HG02870 (cell line): Measurements from ENCODE around the gene NEUROD2.

Experiments used
- ATAC-seq: cut with Tn5 transposase; IDR thresholded peaks from one replicate; pipeline ENCODE4 v1.9.1; 2021; ENCODE audit warnings: mild to moderate bottlenecking, moderate library complexity; ENCODE audit not compliant: unreplicated experiment

NEUROD2 gene

DNA sequence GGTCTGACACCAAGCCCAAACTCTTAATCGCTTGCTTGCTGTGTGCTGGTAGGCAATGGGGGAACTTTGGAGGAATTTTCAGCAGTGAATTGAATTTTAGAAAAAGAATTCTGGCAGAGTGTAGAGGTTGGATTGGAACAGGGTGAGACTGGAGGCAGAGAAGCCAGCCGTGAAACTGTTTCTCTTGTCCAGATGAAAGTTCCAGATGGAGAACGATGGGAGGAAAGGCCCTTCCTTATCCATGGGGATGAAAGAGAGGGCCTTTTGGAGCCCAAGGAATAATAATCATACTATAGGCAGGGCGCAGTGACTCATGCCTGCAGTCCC is 26.0 kb downstream of the NEUROD2 start:
- ATAC-seq: no peak

DNA sequence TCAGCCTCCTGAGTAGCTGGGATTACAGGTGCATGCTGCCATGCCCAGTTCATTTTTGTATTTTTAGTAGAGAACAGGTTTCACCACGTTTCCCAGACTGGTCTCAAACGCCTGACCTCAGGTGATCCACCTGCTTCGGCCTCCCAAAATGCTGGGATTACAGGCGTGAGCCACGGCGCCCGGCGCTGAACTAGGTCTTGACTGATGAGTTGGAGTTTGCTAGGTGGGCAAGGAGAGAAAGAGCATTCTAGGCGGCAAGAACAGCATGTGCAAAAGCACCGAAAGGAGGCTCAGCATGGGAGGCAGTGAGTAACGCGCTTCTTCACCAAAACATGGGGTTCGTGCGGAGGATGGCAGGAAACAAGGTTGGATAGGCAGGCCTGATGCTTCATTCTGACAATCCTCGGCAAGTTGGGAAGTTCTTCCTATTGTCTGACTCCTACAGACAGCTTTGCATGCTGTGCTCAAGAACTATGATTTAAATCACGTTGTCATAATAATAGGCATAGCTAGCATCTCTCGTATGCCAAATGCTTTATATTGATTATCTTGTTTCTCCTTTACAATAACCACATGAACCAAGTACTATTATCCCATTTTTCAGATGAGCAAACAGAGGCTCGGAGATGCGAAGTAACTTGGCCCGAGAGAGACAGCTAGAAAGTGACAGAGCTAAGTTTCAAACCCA is 26.5 kb downstream of the NEUROD2 start:
- no peak for ATAC-seq

DNA sequence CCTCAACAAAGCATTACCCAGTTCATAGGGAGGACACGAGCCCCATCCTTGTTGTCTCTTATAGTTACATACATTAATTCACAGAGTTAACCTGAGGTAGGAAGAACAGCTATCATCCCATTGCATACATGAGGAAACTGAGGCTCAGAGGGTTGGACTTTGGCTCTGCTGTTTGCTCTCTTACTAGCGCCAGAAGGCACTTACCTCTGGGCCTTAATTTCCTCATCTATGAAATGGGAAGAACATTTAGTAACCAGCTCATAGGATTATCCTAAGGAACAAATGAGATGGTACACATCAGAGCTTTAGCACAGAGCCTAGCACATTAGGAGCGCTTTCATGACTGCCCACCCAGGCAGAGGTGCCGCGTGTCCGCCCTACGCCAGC is 27.6 kb downstream of the NEUROD2 start:
- no peak for ATAC-seq

DNA sequence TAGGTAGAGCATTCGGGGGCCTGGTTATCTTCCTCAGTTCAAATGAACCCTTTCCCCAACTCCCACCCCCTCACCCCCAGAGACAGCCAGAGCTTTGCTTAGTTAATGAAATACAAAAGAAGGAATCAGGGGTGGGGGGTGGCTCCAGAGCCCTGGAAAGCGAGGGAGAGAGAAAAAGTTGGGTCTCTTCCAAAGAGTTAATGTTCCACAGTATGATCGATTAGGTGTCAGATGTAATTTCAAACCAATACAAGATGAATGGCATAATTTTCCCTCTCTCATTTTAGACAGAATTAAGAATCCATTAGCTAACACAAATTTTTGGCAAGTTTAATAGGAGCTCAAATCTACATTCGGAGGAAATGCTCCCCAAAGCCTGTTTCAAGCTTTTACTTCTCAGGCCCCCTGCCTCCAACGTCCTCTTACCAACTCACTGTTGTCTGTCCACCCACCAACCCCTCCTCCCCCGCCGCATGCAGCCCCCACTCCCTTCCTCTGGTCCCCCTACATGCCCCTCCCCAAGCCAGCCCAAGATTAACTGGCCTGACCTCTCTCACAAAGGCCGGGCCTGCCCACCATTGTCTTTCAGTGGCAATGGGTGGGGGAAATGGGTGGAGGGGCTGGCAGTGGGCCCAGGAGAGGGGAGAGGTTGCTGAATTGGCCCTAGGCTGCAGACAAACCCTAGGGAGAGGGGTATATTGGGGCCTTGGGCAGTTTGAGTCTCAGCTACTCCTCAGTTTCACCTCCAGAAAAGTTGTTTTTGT is 28.2 kb downstream of the NEUROD2 start:
- no peak for ATAC-seq

DNA sequence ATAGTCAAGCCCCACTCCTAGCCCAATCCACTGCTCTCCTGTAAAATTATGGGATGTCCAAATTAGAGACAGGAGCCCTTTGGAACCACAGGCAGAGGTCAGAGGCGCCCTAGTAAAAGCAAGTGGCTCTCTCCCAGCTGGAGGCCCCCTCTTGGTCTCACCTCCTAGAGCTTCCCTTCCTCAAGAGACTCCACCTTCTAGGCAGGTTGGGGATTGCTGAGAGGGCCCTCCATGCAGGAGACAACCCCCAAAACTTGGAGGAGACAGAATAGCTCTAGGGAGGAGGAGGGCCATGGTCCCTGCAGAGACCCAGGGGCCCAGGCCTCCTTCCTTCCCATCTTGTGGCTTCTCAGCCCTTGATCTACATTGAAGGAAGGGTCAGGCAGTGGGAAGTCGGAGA is 29.4 kb downstream of the NEUROD2 start:
- no peak for ATAC-seq

DNA sequence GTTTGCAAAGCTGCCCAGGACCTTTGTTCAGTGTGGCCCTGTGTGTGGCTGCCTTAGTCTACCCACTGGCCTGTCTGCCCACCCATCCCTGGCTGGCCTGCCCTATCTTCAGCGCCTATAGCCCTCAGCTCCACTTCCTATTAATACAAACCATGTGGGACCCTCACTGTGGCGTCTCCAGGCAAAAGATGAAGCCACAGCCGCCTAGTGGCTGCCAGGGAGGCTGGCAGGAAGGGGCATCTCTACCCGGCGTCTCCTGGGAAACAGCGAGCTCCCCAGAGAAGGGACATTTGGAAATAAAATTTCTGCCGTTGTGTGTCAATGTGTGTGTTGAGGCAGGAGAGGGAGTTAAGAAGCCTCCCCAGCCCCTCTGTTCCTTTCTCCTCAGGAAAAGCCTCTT is 31.5 kb downstream of the NEUROD2 start:
- no peak for ATAC-seq

DNA sequence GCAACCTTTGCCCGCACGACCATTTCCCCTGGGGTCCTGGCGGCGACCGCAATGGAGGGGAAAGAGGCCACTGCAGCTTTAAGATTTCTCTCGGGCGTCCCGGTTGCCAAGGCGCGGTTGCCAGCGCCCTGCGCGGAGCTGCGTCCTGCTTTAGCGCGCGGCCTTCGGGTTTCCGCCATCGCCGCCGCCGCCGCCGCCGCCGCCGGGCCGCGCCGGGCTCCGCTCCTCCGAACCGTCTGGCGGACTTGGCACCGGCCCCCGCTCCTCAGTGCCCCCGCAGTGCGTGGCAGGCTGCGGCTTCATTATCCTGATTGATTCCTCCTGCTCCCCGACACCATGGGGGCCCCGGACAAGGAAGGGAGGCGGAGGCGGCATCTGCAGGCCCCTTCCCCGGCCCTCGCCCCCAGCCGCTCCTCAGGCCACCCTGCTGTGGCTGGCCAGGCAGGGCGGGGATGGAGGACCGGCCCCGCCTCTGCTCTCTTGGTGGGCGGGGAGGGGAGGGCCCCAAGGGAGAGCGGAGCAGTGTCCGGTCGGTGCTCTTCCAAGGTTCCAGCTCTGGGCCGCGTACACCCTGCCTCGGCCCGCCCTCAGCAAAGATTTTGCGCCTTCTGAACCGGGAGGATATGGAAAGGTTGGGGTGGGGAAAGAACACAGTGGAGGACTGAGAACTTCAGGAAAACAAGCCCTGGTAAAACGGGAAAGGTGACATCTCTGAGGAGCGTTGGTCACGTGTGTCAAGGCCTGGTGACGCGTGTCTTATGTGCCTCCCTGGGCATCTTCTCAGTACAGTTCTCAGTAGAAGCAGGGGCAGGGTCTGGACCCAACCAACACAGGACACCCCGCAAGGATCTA is 34.0 kb downstream of the NEUROD2 start:
- ATAC-seq: no peak

DNA sequence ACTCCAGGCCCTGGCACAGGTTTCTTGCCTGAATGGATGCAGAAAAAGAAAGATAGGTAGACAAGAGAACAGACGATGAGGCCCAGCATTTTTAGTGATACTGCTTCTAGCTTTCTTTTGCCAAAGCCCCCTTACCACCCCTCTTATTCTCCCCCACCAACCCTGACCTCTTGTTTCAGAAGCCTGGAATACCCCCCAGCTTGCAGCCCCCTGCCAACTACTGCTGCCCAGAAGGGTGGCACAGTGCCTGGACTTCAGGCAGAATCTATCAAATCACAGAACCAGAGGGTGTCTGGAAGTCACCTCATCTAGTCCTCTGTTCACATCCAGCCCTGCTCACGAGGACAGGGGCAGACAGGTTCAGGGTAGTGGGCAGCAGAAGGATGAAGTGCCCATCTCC is 35.6 kb downstream of the NEUROD2 start:
- ATAC-seq: no peak

DNA sequence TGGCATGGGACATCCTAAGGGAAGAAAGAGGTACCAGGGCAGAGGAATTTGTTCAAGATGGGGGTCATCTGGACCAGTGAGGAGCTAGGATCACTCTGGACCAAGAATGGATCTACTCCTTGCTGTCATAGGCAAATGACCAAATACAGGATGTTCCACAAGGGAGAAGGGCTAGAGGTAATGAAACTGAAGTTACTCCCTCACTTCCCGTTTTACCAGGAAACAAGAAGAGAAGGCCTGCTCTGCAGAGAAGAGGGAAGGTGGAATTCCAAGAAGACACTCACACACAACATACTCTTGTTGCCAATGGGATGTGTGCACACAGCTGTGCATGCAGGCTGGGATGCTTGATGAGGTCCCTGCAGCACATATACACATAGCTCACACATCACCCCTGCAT is 38.6 kb downstream of the NEUROD2 start:
- ATAC-seq: no peak

DNA sequence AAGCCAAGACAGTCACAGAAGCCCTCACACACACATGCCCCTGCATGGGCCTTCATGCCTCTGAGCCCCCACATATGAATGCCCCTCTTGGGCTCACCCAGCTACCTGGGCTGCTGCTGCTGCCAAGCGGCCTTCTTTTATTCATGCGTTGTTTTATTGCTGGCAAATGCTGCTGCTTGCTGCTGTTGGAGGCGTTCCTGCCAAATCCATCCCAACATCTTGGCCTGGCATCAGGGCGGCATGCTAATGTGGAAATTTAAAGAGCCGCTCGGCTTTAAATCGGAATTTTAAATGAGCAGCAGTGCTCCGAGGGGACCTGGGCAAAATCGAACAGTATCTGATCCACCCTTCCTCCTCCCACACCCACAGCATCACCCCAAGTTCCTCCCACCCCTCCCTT is 39.0 kb downstream of the NEUROD2 start:
- ATAC-seq: no peak

DNA sequence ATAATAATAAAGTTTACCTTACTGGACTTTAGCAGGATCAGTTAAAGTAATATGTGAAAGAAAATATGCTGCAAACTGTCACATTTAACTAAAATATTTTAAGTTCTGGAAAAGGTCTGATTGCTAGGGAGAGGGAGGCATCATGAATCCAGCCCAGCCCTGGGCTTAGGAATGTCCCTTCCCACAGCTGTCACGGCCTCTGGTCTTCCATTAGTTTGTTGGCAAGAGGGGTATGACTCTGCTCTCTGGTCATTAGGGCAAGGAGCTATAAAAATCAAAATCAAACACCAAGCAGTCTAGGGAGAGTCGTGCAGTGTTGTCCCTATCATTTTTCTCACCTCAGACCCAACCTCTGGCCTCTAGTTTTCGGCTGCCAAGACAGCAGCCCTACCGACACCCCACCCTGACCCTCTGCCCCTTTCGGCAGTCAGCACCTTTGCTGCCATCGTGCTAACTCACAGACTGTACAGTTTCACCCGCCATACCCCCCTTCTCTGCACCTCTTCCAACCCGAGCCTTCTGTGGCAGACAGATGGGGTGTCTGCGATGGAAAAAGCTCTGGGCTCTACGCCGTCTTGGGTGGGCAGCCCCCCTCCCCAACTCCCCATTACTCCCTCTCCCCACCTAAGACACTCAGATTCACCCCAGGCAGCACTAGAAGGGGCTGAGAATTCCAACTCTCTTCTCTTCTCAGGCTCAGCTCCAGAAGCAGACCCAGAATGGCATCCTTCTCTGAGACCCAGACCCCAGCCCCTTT is 41.4 kb downstream of the NEUROD2 start:
- no peak for ATAC-seq

DNA sequence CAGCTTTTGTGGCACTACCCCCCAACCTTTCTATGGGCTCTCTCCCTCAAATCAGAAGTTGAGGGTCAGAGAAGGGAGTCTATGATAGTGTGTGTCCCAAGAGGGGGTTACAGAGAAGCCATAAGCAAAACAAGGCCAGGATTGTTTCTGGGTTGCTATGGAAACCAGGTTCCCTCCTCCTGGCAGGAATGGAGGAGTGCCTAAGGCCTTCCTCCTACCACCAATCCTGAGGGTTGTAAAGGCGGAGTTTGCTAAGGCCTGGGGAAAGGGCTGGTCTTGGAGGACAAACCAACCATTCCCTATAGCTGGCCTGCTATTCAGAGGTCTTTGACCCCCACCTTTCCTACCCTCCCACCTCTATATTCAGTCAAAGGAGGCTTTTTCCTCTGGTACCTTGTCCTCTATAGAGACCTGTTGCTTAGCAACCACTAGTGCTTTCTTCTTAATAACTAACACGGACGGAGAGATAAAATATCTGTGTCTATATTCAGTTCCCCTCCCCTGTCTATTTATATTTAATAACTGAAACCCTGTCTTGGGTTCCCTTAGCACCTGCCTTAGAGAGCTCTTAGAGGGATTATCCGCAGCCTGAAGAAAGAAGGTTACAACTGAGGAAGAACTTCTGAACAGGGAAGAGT is 43.4 kb downstream of the NEUROD2 start:
- ATAC-seq: no peak

DNA sequence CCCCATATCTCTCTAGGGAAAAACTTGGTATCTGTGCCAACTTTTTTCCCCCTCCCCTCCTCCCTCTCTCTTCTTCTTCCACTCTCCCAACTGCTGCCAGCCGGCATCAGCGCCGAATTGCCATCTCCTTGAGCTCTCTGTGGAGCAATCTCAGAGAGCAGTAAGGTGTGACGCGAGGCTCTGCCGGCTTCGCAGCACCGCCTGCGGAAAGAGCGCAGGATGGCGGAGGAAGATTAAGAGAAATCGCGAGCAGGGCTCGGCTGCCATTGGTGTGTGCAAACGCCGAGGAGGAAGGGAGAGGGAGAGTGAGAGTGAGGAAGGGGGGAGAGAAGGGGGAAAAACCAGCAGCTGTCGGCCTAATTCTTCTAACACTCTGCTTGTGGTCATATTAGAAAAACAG is 44.2 kb downstream of the NEUROD2 start:
- no peak for ATAC-seq

DNA sequence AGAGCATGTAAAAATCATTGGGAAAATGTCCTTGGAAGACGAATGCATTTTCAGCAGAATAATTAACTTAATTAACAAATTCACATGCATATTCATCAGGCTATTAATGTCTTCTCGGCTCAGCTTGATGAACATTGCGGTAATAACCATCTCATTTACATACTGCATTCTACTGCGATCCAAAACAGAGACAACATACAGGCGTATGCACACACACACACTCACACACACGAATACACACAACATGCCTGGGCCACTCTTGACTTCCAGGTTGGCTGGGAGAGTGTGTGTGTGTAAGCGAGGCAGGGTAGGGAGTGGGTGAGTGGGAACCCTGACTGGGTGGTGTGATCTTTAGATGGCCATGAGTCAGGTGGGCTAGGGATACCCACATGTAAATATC is 44.7 kb downstream of the NEUROD2 start:
- ATAC-seq: no peak

DNA sequence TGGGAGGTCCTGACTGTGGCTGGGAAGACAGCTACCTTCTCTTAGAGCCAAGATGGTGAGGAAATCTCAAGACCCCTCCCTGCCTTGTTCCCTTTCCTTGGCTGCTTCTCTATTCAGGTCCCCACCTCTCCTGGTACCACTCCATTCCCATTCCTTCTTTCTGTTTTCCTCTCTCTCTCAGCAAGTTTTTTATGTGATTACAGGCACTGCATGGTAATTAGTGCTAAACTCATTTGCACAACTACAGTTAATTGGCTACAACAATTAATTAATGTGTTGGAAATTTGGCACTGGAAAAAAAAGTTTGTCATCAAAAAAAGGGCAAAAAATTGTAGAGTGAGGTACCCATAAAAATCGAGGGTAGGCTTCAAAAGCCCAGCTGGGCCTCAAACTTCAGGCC is 45.3 kb downstream of the NEUROD2 start:
- ATAC-seq: no peak

DNA sequence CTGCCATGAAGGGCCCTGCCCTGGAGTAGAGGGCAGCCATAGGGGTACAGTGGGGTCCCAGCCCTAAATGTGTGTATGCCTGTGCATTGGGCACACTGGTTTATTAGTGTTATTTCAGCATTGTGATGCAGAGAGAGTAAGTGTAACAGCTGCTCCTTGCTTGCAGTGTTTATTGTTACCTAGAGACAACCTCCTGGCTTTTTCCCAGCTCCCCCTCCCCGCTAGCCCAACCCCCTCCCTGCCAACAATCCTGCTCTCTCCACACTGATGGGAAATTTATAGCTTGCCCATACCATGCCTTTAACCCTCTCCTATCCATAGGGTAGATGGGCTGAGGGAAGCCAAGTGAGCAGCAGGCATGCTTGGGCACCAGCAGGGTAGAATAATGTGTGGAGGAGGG is 51.3 kb downstream of the NEUROD2 start:
- ATAC-seq: no peak

DNA sequence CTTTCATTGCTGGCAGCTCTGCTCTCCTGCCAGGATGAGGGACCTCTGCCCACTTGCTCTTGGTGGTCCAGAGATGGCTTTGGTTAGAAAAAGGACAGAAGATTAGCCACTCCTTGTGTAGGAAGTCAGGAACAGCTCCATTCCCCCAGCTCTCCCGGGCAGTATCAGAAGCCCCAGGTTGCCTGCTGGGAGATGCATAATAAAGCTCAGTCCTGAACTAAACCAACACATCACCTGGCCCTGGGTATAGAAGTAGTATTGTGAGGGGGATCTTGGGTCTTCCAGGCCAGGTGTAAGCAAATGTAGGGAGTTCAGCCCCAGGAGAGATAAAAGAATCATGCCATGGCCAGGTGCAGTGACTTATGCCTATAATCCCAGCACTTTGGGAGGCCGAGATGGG is 52.4 kb downstream of the NEUROD2 start:
- no peak for ATAC-seq
